NCI-H748 (cell line): Measurements from ENCODE around the gene TBC1D17.

Source experiments
- DNase-seq: peaks from one replicate; lab custom pipeline; 2025; ENCODE audit not compliant: unreplicated experiment; lab: John Stamatoyannopoulos, UW

Gene TBC1D17

GRCh38 chr19:49847731-49848696 lies 29.5 kb upstream of the TBC1D17 start:
- DNase-seq = no peak

GRCh38 chr19:49848938-49849337 lies 28.6 kb upstream of the TBC1D17 start:
- no peak for DNase-seq

- DNase-seq = peak; percentile 54
Observed at GRCh38 chr19:49849433-49850220, 27.9 kb upstream of the TBC1D17 start.

- DNase-seq = no peak
Observed at GRCh38 chr19:49850221-49850486, 27.3 kb upstream of the TBC1D17 start.

GRCh38 chr19:49850487-49851342 lies 26.8 kb upstream of the TBC1D17 start, which contains the start of gene PTOV1:
Gene PTOV1 (plus strand): TSS chr19:49851159.
- peak; percentile 96 for DNase-seq

- peak; percentile 78 for DNase-seq
Observed at GRCh38 chr19:49851456-49852259, 25.8 kb upstream of the TBC1D17 start.

- no peak for DNase-seq
Observed at GRCh38 chr19:49852631-49853126, 24.8 kb upstream of the TBC1D17 start.

DNA sequence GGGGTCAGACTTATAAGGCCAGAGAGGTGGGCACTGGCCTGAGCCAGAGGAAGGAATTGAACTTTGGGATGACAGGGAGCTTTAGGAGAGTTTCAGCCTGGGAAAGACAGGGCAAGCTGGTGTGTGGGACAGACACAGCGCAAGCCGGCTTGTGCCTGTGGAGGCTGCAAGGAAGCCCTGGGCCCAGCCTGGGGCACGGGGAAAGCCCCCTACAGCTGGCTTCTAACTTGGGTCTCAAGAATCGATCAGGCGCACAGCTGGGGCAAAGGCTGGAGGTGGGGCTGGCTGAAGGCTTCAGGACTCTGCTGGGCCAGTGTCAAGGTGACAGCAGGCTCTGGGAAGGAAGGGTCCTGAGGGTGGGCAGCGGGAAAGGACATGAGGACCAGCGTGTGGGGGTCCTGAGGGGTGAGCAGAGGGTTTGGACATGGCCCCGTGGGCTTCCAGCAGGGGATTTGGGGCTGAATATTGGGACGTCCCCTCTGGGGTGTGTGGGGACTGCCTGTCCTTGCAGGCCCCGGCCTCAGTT lies 23.6 kb upstream of the TBC1D17 start:
- DNase-seq = no peak

DNA sequence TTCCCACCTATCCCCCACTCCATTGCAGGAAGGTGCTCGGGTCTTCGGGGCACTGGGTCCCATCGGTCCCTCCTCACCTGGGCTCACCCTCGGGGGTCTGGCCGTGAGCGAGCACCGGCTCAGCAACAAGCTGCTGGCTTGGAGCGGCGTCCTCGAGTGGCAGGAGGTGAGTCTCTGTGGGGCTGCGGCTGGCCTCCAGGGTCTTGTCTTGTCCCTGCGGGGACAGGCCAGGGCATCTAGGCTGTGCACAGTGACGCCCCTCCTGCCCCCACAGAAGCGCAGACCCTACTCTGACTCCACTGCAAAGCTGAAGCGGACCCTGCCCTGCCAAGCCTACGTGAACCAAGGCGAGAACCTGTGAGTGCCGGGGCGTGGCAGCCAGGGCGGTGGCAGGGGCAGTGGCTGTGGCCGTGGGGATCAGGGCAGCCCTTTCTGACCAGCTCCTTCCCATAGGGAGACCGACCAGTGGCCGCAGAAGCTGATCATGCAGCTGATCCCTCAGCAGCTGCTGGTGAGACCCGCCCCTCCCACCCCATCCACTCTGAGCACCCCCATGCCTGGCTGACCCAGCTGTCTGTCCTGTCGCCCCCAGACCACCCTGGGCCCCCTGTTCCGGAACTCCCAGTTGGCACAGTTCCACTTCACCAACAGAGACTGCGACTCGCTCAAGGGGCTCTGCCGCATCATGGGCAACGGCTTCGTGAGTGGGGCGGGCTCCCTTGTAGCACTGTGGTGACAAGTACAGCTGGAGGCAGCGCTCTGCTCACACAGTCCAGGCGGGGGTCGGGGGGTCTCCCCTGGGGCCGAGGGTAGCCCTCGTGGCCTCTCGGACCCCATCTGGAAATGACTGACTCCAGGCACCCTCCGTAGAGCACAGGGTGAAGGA lies 22.9 kb upstream of the TBC1D17 start:
- no peak for DNase-seq

- DNase-seq = no peak
Observed at GRCh38 chr19:49855277-49855675, 22.2 kb upstream of the TBC1D17 start.

DNA sequence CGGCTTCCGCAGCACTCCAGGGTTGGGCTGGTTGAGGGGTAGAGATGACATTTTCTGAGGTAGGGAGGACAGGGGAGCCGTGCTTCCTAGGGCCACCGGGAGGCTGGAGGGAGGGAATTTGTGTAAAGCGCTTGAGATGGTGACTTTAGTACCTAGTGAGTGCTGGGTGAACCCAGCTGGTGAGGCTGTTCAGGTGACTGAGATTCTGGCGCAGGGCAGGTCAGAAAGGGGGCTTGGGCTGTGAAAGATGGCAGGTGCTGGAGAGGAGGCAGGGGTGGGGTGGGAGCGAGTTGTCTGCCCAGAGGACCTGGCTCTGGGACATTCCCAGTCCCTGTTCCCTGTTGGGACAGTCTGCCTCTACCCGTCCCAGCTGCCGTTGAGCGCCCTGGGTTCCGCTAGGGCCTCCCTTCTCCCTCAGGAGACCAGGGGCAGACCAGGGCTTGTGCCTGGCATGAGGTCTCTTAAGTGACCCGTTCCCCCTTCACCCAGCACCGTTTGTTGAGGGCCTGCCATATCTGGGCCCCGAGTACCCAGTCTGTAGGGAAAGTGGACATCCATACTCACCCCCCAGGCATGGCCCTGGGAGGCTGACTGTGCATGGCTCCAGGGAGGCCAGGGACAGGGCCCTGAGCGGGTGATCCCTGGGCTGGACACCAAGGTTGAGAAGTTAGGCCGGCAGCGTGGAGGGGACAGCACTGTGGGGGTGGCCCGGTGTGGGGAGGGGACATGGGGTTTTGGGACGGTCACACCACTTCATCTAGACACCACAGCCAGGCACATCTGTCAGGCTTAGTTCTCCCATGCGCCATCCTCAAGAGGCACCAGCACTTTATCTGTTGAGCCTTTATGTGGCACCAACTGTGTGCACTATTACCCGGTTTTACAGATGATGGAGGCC lies 21.6 kb upstream of the TBC1D17 start:
- no peak for DNase-seq

- DNase-seq = no peak
Observed at GRCh38 chr19:49856574-49857021, 20.9 kb upstream of the TBC1D17 start.

GRCh38 chr19:49857061-49857837 lies 20.3 kb upstream of the TBC1D17 start:
- DNase-seq = no peak

DNA sequence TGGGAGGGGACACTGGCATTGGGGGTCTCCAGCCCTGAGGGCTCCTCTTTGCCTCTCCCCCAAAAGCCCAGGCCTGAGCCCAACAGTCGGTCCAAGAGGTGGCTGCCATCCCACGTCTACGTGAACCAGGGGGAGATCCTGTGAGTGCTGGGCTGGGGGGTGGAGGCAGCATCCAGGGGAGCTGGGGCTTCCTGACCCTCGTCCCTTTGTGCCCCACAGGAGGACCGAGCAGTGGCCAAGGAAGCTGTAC lies 19.7 kb upstream of the TBC1D17 start:
- no peak for DNase-seq

DNA sequence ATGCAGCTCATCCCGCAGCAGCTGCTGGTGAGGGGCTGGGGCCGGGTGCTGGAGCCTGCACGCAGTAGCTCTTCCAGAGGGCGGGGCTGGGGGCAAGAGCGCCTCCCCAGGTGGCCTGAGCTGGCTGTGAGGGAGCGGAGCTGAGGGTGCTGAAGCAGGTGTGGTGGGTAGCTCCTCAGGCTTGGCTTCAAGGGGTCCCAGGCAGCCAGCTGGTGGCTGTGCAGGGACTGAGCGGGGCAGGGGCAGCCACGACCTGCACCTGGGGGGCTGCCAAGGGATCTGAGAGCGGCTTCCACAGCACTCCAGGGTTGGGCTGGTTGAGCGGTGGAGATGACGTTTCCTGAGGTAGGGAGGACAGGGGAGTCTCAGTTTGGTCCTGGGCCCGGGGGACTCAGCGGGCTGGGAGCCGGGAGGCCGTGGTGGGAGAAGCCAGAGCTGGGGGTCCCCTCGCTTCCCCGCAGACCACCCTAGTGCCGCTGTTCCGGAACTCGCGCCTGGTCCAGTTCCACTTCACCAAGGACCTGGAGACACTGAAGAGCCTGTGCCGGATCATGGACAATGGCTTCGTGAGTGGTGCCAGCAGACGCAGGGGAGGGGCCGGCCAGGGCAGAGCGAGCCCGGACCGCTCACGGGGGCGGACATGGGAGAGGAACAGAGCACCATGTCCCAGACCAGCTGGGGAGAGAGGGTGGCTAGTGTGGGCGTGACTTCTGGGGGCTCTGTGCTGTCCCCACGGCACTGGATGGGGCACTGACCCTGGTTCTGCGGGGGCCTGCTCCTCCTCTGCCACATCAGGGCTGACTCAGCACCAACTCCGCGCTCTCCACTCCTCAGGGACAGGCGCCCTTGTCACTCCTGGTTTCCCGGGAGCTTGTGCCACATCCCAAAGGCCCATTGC lies 19.2 kb upstream of the TBC1D17 start:
- DNase-seq = no peak

DNA sequence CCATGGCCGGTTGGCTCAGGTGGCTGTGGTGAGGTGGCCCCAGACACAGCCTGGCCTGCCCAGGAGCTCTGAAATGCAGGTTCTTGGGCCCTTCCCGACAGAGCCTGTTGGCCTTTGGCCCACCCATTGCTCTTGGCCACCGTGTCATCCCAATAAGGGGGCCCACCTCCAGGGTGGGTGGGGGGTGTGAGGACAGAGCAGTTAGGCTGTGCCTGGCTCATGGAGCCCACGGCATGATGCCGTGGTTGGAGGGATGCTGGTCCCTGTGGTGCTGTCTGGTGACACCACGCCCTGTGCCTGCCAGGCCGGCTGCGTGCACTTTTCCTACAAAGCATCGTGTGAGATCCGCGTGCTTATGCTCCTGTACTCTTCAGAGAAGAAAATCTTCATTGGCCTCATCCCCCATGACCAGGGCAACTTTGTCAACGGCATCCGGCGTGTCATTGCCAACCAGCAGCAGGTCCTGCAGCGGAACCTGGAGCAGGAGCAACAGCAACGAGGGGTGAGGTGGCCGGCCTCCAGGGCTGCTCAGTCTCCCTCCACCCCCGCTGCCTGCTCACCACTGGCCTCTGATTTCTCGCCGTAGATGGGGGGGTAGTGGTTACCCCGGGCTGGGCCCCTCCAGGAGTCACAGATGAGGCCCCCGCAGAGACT lies 17.7 kb upstream of the TBC1D17 start:
- no peak for DNase-seq
